ENCODE results near the gene TCF3. TPM values are rescaled to one million over a fixed set of nuclear protein-coding genes. Genes with fewer than 3 reads are reported as not detected.
"Not testable (repeated sequence)": the region's sequence is repeated elsewhere in the genome, so short reads cannot be mapped to it uniquely, and the experiment has no call there.

TCF3 gene
- total and polyA plus RNA-seq, 2 donors (not counting 3 experiments of a cell fraction or from before 2014, with no cell fraction given): 147 to 193 TPM

DNA sequence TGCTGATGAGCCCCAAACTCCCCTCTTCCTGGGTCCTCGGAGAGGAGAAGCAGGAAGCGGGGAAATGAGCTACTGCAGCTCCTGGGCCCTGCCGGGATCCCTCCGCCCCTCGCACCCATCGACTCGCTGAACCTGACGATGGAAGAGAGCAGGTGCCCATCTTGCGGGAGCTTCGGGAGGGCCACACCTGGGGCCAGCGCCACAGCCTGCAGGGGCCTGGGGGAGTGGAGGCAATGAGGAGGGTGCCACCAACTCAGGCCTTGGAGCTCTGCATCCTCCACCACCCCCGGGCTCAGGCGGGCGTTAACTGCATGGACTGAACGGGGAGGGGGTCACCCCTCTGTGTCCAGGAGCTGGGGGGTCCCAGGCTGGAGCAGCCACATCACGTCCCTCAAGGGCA is 8.3 kb downstream of the TCF3 start:
- H2AFZ ChIP-seq (ENCODE audit: low read depth, low read length): no peak overlapping the region
- H3K36me3 ChIP-seq (ENCODE audit: control insufficient read depth in 2 of 2, extremely low read depth in 1 of 2, insufficient read depth in 2 of 2, low read length in 2 of 2): peaks cover 5 to 47% of the 10 kb centered on the region in 2 experiments
- no peaks in the 10 kb centered on the region for H3K4me1 ChIP-seq (ENCODE audit: control insufficient read depth, extremely low read depth, insufficient read depth, low read length)
- no peak overlapping the region for H3K4me3 ChIP-seq (replicated peaks in 1 of 3; ENCODE audit: insufficient read depth in 1 of 3, low read depth in 1 of 3, low read length in 3 of 3)
- no peaks in the 10 kb centered on the region for H4K20me1 ChIP-seq (replicated peaks; ENCODE audit: control insufficient read depth, extremely low read depth, insufficient read depth, low read length)
- H3K9me1 ChIP-seq (replicated peaks; ENCODE audit: control insufficient read depth, extremely low read depth, insufficient read depth, low read length): no peaks in the 10 kb centered on the region
- no peaks in the 10 kb centered on the region for H3K9me3 ChIP-seq (replicated peaks; ENCODE audit: control insufficient read depth, insufficient read depth, low read length)
- DNase-seq (ENCODE audit: low read depth, low spot score) (no peak), FAIRE-seq (no peak)
- H3K9ac ChIP-seq (replicated peaks; ENCODE audit: extremely low read depth, insufficient read depth, low read length): no peak overlapping the region
- H3K27ac ChIP-seq (ENCODE audit: insufficient read depth, low read depth, low read length): no peak overlapping the region
- dilution Hi-C loops (cut with MboI; ENCODE audit: extremely low pct_ligation_motif_present, low sequenced_read_pairs) (no loop called here), intact Hi-C loops (cut with micrococcal nuclease) (no loop called here)
- POLR2A ChIA-PET: no interaction called here
- no peaks in the 10 kb centered on the region for H3K27me3 ChIP-seq (ENCODE audit: control insufficient read depth in 2 of 2, insufficient read depth in 2 of 2, low read length in 2 of 2)
- CTCF ChIA-PET: interaction anchor here (0.9 to 1.5 kb wide), 3 partner anchors 9 to 51 kb away, joined by 3 to 4 read pairs (median 4); partner anchors contain the start of gene MBD3
- no peak for TF ChIP-seq GATA2 (IDR thresholded peaks at IDR 0.05; ENCODE audit: insufficient read depth, insufficient read length, low read depth, low read length)
- TF ChIP-seq, protein P1, sequence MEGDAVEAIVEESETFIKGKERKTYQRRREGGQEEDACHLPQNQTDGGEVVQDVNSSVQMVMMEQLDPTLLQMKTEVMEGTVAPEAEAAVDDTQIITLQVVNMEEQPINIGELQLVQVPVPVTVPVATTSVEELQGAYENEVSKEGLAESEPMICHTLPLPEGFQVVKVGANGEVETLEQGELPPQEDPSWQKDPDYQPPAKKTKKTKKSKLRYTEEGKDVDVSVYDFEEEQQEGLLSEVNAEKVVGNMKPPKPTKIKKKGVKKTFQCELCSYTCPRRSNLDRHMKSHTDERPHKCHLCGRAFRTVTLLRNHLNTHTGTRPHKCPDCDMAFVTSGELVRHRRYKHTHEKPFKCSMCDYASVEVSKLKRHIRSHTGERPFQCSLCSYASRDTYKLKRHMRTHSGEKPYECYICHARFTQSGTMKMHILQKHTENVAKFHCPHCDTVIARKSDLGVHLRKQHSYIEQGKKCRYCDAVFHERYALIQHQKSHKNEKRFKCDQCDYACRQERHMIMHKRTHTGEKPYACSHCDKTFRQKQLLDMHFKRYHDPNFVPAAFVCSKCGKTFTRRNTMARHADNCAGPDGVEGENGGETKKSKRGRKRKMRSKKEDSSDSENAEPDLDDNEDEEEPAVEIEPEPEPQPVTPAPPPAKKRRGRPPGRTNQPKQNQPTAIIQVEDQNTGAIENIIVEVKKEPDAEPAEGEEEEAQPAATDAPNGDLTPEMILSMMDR (IDR thresholded peaks at IDR 0.05; ENCODE audit: extremely low read depth in 1 of 2, insufficient read depth in 1 of 2, low read depth in 1 of 2, low read length in 2 of 2): no peak
- H3K79me2 ChIP-seq (ENCODE audit: control insufficient read depth, insufficient read depth, low read length): peaks cover 33% of the 10 kb centered on the region
- BruUV-seq (replicated peaks): no TSS peak
- H3K4me2 ChIP-seq (ENCODE audit: insufficient read depth, low read length): no peak overlapping the region

DNA sequence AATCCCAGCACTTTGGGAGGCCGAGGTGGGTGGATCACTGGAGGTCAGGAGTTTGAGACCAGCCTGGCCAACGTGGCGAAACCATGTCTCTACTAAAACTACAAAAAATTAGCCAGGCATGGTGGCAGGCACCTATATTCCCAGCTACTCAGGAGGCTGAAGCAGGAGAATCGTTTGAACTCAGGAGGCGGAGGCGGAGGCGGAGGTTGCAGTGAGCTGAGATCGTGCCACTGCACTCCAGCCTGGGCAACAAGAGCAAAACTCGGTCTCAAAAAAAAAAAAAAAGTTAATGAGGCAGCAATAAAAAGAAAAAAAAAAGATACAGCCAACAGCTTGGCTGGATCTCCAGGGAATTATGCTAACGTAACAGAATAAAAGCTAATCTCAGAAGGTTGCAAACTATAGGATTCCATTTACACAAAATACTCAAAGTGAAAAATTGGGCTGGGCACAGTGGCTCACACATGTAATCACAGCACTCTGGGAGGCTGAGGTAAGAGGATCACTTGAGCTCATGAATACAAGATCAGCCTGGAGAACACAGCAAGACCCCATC is 11.4 kb downstream of the TCF3 start:
- H3K27ac ChIP-seq (ENCODE audit: insufficient read depth, low read depth, low read length); H3K4me1 ChIP-seq (ENCODE audit: control insufficient read depth, extremely low read depth, insufficient read depth, low read length); FAIRE-seq; intact Hi-C loops (cut with micrococcal nuclease); BruUV-seq (replicated peaks); H2AFZ ChIP-seq (ENCODE audit: low read depth, low read length); H3K9me3 ChIP-seq (replicated peaks; ENCODE audit: control insufficient read depth, insufficient read depth, low read length); H3K4me3 ChIP-seq (replicated peaks in 1 of 3; ENCODE audit: insufficient read depth in 1 of 3, low read depth in 1 of 3, low read length in 3 of 3); H3K9me1 ChIP-seq (replicated peaks; ENCODE audit: control insufficient read depth, extremely low read depth, insufficient read depth, low read length); H3K27me3 ChIP-seq (ENCODE audit: control insufficient read depth in 2 of 2, insufficient read depth in 2 of 2, low read length in 2 of 2); dilution Hi-C loops (cut with MboI; ENCODE audit: extremely low pct_ligation_motif_present, low sequenced_read_pairs); DNase-seq (ENCODE audit: low read depth, low spot score); H4K20me1 ChIP-seq (replicated peaks; ENCODE audit: control insufficient read depth, extremely low read depth, insufficient read depth, low read length); H3K4me2 ChIP-seq (ENCODE audit: insufficient read depth, low read length); H3K9ac ChIP-seq (replicated peaks; ENCODE audit: extremely low read depth, insufficient read depth, low read length): not testable (repeated sequence)
- H3K36me3 ChIP-seq (ENCODE audit: control insufficient read depth in 2 of 2, extremely low read depth in 1 of 2, insufficient read depth in 2 of 2, low read length in 2 of 2): peaks cover 3 to 38% of the 10 kb centered on the region in 2 experiments
- ChIA-PET CTCF (interaction anchor here (1.3 to 1.4 kb wide), 3 partner anchors 10 to 185 kb away, joined by 4 read pairs; no protein-coding TSS in a partner anchor), POLR2A (interaction anchor here (0.6 kb wide), 1 partner anchor 14 kb away, joined by 4 read pairs; no protein-coding TSS in a partner anchor)
- peaks cover 36% of the 10 kb centered on the region for H3K79me2 ChIP-seq (ENCODE audit: control insufficient read depth, insufficient read depth, low read length)
